GM12801 (cell line): ENCODE measurements around the gene ZFHX3.

Experiments
- TF ChIP-seq, protein P1 (sequence below): IDR thresholded peaks from one replicate; pipeline ENCODE4 v1.5.1; 2011; ENCODE audit warnings: control low read depth; ENCODE audit not compliant: insufficient read length; ENCODE audit errors: extremely low read depth

Gene ZFHX3

GRCh38 chr16:72934636-72935403 is 113.1 kb downstream of the ZFHX3 start:
- TF ChIP-seq, protein P1, sequence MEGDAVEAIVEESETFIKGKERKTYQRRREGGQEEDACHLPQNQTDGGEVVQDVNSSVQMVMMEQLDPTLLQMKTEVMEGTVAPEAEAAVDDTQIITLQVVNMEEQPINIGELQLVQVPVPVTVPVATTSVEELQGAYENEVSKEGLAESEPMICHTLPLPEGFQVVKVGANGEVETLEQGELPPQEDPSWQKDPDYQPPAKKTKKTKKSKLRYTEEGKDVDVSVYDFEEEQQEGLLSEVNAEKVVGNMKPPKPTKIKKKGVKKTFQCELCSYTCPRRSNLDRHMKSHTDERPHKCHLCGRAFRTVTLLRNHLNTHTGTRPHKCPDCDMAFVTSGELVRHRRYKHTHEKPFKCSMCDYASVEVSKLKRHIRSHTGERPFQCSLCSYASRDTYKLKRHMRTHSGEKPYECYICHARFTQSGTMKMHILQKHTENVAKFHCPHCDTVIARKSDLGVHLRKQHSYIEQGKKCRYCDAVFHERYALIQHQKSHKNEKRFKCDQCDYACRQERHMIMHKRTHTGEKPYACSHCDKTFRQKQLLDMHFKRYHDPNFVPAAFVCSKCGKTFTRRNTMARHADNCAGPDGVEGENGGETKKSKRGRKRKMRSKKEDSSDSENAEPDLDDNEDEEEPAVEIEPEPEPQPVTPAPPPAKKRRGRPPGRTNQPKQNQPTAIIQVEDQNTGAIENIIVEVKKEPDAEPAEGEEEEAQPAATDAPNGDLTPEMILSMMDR = no peak

DNA sequence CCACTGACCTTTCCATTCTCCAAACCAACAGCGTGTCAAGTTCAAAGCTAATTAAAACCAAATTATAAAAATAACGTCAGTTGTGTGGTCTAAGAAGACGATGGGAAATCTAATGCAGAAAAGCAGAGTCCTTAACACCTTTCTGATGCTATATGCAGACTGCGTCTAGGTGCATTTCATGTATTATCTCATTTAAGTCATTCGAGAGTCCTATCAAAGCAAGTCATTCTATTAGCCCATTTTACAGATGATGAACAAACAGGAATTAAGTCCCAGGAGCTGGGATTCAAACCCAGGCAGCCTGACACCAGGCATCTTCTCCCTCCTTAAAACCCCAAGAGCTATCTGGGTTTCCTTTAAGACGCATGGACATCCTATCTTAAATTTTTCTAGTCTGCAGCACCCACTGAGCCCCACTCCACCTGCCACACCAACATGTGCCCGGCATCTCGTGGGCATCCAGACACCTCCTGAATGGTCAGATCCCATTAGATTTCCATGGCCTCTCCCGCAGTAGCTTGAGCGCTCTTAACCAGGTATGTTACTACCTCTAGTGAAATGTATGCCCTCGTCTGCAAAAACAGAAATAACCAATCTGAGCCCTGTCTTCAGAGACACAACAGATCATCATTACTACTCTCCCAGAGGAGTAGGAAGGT is 115.1 kb downstream of the ZFHX3 start:
- TF ChIP-seq, protein P1 = no peak

GRCh38 chr16:72932050-72932449 is 115.9 kb downstream of the ZFHX3 start:
- TF ChIP-seq, protein P1 = no peak

DNA sequence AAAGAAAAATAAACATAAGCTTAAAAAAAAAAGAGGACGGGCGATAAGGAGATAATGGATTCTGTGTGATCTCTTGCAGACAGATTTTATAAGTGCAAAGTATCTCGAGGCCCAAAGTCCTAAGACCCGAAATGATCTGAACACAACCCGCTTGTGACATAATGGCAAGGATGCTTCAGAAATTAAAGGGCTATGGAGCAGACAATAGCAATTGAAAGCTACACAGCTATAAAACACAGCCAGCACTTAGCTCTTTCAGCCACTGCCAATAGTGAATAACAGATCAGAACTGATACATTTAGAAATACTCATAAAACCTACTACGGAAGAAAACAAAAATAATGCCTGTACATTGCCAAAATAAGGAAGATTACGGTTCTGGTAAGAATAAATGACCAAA is 117.5 kb downstream of the ZFHX3 start:
- TF ChIP-seq, protein P1 = no peak

GRCh38 chr16:72928090-72928981 is 119.6 kb downstream of the ZFHX3 start:
- TF ChIP-seq, protein P1 = no peak

DNA sequence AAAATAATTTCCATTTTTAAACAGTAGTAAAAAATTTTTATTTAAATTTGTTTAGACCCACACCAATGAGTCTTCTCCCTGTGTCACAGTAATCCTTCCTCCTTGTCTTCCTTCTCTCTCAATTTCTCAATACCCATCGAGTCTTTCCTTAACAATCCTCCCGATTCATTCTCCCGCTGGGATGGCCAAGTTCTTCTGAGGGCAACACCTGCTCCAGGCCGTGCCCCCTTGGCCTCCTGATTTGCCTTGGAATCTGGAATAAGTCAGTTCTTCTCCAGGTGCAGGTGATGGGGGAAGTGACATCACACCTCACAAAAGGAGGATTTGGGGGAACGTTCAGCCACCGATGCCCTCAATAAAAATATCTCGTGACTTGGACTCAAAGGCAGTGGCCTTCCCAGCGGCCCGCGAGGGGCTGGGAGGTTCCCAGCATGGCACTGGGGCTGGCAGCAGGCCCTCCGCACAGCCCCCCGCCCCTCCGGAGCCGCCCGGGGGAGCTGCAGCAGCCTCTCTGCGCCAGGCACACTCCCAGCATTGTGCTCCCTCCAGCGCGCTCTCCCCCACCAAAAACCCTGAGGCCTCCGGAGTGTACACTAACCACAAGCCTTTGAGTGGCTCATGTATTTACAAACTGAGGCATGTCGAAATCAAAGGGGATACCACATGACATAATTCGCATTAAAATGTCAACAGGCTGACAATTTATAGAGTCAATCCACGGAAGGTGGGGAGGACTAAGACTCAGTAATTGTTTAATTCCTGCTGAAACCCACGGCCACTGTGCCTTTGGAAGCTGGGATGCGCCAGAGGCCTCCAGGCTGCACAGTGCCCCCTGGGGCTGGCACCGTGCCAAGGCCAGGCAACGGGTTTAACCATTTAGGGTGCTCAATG is 120.5 kb downstream of the ZFHX3 start:
- TF ChIP-seq, protein P1 = no peak
